ENCODE data around the gene KRT6B.
"Not testable (repeated sequence)": the region's sequence is repeated elsewhere in the genome, so short reads cannot be mapped to it uniquely, and the experiment has no call there.

Gene KRT6B

GRCh38 chr12:52464897-52465296, 13.0 kb upstream of the KRT6B start:
- DNase-seq = no peak

- DNase-seq = no peak
Measured at GRCh38 chr12:52461693-52462092, 9.7 kb upstream of the KRT6B start.

- DNase-seq = no peak
Measured at GRCh38 chr12:52458861-52459260, 6.9 kb upstream of the KRT6B start.

- no peak for DNase-seq
Measured at GRCh38 chr12:52455821-52456220, 3.9 kb upstream of the KRT6B start.

GRCh38 chr12:52454411-52455201, 2.7 kb upstream of the KRT6B start:
- DNase-seq = no peak

- no peak for DNase-seq
Measured at GRCh38 chr12:52448228-52448627, 3.7 kb downstream of the KRT6B start.

GRCh38 chr12:52447196-52447595, 4.8 kb downstream of the KRT6B start:
- DNase-seq = not testable (repeated sequence)

GRCh38 chr12:52446367-52447045, 5.4 kb downstream of the KRT6B start:
- no peak for DNase-seq

GRCh38 chr12:52445876-52446275, 6.1 kb downstream of the KRT6B start:
- no peak for DNase-seq

GRCh38 chr12:52444647-52445595, 7.0 kb downstream of the KRT6B start:
- DNase-seq = no peak

GRCh38 chr12:52443966-52444365, 8.0 kb downstream of the KRT6B start:
- DNase-seq = no peak

GRCh38 chr12:52442600-52443061, 9.3 kb downstream of the KRT6B start:
- no peak for DNase-seq

GRCh38 chr12:52441320-52441911, 10.5 kb downstream of the KRT6B start:
- no peak for DNase-seq

GRCh38 chr12:52440821-52441319, 11.1 kb downstream of the KRT6B start:
- no peak for DNase-seq

- no peak for DNase-seq
Measured at GRCh38 chr12:52439845-52440244, 12.1 kb downstream of the KRT6B start.

GRCh38 chr12:52439420-52439819, 12.5 kb downstream of the KRT6B start:
- DNase-seq = no peak

- no peak for DNase-seq
Measured at GRCh38 chr12:52438305-52439301, 13.3 kb downstream of the KRT6B start.

GRCh38 chr12:52437508-52437907, 14.4 kb downstream of the KRT6B start:
- DNase-seq = no peak

- no peak for DNase-seq
Measured at GRCh38 chr12:52436828-52437474, 15.0 kb downstream of the KRT6B start.

GRCh38 chr12:52436000-52436827, 15.7 kb downstream of the KRT6B start:
- no peak for DNase-seq

Data from CD4-positive, alpha-beta T cell treated with Interferon alpha-2 for 1 hour (primary cell).